ENCODE measurements around the gene CAMK2D.
"Not testable (repeated sequence)": the region's sequence is repeated elsewhere in the genome, so short reads cannot be mapped to it uniquely, and the experiment has no call there.

Gene CAMK2D

GRCh38 chr4:113727802-113728201 is 33.7 kb downstream of the CAMK2D start:
- DNase-seq: no peak

- no peak for DNase-seq
Measured at GRCh38 chr4:113725963-113726362, 35.6 kb downstream of the CAMK2D start.

- no peak for DNase-seq
Measured at GRCh38 chr4:113718252-113718651, 43.3 kb downstream of the CAMK2D start.

GRCh38 chr4:113711883-113712662 is 49.5 kb downstream of the CAMK2D start:
- no peak for DNase-seq

- DNase-seq: peak; percentile 35
Measured at GRCh38 chr4:113708250-113708649, 53.3 kb downstream of the CAMK2D start.

GRCh38 chr4:113707048-113707447 is 54.5 kb downstream of the CAMK2D start:
- DNase-seq: no peak

- not testable (repeated sequence) for DNase-seq
Measured at GRCh38 chr4:113705097-113705496, 56.4 kb downstream of the CAMK2D start.

GRCh38 chr4:113702596-113702995 is 58.9 kb downstream of the CAMK2D start:
- not testable (repeated sequence) for DNase-seq

GRCh38 chr4:113701169-113701568 is 60.4 kb downstream of the CAMK2D start:
- no peak for DNase-seq

- DNase-seq: peak; percentile 32
Measured at GRCh38 chr4:113700602-113701150, 60.9 kb downstream of the CAMK2D start.

- DNase-seq: no peak
Measured at GRCh38 chr4:113699772-113700171, 61.8 kb downstream of the CAMK2D start.

- no peak for DNase-seq
Measured at GRCh38 chr4:113697429-113697828, 64.1 kb downstream of the CAMK2D start.

GRCh38 chr4:113695328-113696169 is 66.0 kb downstream of the CAMK2D start:
- no peak for DNase-seq

GRCh38 chr4:113694008-113694407 is 67.5 kb downstream of the CAMK2D start:
- DNase-seq: no peak

GRCh38 chr4:113692809-113693411 is 68.6 kb downstream of the CAMK2D start:
- DNase-seq: no peak

- DNase-seq: no peak
Measured at GRCh38 chr4:113691676-113692075, 69.9 kb downstream of the CAMK2D start.

- no peak for DNase-seq
Measured at GRCh38 chr4:113689394-113689793, 72.1 kb downstream of the CAMK2D start.

- DNase-seq: no peak
Measured at GRCh38 chr4:113687067-113687718, 74.3 kb downstream of the CAMK2D start.

GRCh38 chr4:113685157-113685556 is 76.4 kb downstream of the CAMK2D start:
- not testable (repeated sequence) for DNase-seq

GRCh38 chr4:113684534-113685091 is 76.9 kb downstream of the CAMK2D start:
- DNase-seq: peak; percentile 73

GRCh38 chr4:113682730-113683537 is 78.6 kb downstream of the CAMK2D start:
- peak; percentile 48 for DNase-seq

Measured in NCI-H69 (cell line).